GM12801 (cell line): ENCODE measurements around the gene CAMK2B.

ENCODE experiments used
- CTCF ChIP-seq: IDR thresholded peaks from one replicate; pipeline ENCODE4 v1.5.1; 2011; ENCODE audit warnings: control low read depth; ENCODE audit not compliant: insufficient read length; ENCODE audit errors: extremely low read depth

CAMK2B gene

GRCh38 chr7:44256459-44256858 is 68.9 kb downstream of the CAMK2B start:
- TF ChIP-seq CTCF = no peak

GRCh38 chr7:44251881-44252280 is 73.5 kb downstream of the CAMK2B start:
- no peak for TF ChIP-seq CTCF

- no peak for TF ChIP-seq CTCF
Measured at GRCh38 chr7:44251269-44251668, 74.1 kb downstream of the CAMK2B start.

GRCh38 chr7:44249639-44250234 is 75.7 kb downstream of the CAMK2B start:
- no peak for TF ChIP-seq CTCF

- no peak for TF ChIP-seq CTCF
Measured at GRCh38 chr7:44247868-44248651, 77.3 kb downstream of the CAMK2B start.

GRCh38 chr7:44246396-44247113 is 78.8 kb downstream of the CAMK2B start:
- no peak for TF ChIP-seq CTCF

- no peak for TF ChIP-seq CTCF
Measured at GRCh38 chr7:44244282-44244681, 81.1 kb downstream of the CAMK2B start.
